ENCODE results near the gene SLAMF9.

Gene SLAMF9

GRCh38 chr1:159913451-159914192, 40.4 kb downstream of the SLAMF9 start:
- Histone ChIP-seq H3K9me2 (replicated peaks; ENCODE audit: low read depth, low read length) (no peaks in the 10 kb centered on the region), H3K79me2 (ENCODE audit: insufficient read depth, low read length) (peaks cover 29% of the 10 kb centered on the region), H3K9me3 (ENCODE audit: insufficient read depth, low read depth, low read length) (no peaks in the 10 kb centered on the region), H3K4me2 (ENCODE audit: low read depth, low read length, poor library complexity, severe bottlenecking) (no peak overlapping the region), H3K4me3 (ENCODE audit: low read length, poor library complexity, severe bottlenecking) (no peak overlapping the region), H4K20me1 (ENCODE audit: insufficient read depth, low read length, poor library complexity, severe bottlenecking) (peaks cover 4% of the 10 kb centered on the region), H3F3A (ENCODE audit: low read depth) (peaks cover 9% of the 10 kb centered on the region; the same call in 1 of the 2 replicates), H3K27me3 (ENCODE audit: insufficient read depth, low read length, poor library complexity, severe bottlenecking) (no peaks in the 10 kb centered on the region), H3K36me3 (ENCODE audit: insufficient read depth, low read length) (peaks cover 35% of the 10 kb centered on the region), H3K4me1 (ENCODE audit: insufficient read depth, low read length, poor library complexity, severe bottlenecking) (peaks cover 76% of the 10 kb centered on the region), H3K9ac (ENCODE audit: low read depth, low read length, poor library complexity, severe bottlenecking) (peak overlapping the region; percentile 86), H2AFZ (ENCODE audit: low read length) (no peak overlapping the region)
- TF ChIP-seq EZH2phosphoT487 (IDR thresholded peaks at IDR 0.05; ENCODE audit: borderline replicate concordance) (no peak), CTCF (conservative IDR thresholded peaks at IDR 0.05; ENCODE audit: low read length) (no peak)

- Histone ChIP-seq H3K9me3 (ENCODE audit: insufficient read depth, low read depth, low read length) (no peaks in the 10 kb centered on the region), H2AFZ (ENCODE audit: low read length) (no peak overlapping the region), H4K20me1 (ENCODE audit: insufficient read depth, low read length, poor library complexity, severe bottlenecking) (no peaks in the 10 kb centered on the region), H3K4me2 (ENCODE audit: low read depth, low read length, poor library complexity, severe bottlenecking) (peak overlapping the region; percentile 88), H3K9ac (ENCODE audit: low read depth, low read length, poor library complexity, severe bottlenecking) (peak overlapping the region; percentile 86), H3K9me2 (replicated peaks; ENCODE audit: low read depth, low read length) (no peaks in the 10 kb centered on the region), H3K4me3 (ENCODE audit: low read length, poor library complexity, severe bottlenecking) (peak overlapping the region; percentile 62), H3K79me2 (ENCODE audit: insufficient read depth, low read length) (peaks cover 17% of the 10 kb centered on the region), H3F3A (ENCODE audit: low read depth) (peaks cover 9% of the 10 kb centered on the region; the same call in 1 of the 2 replicates), H3K36me3 (ENCODE audit: insufficient read depth, low read length) (peaks cover 17% of the 10 kb centered on the region; the same call in 1 of the 2 replicates), H3K27me3 (ENCODE audit: insufficient read depth, low read length, poor library complexity, severe bottlenecking) (no peaks in the 10 kb centered on the region), H3K4me1 (ENCODE audit: insufficient read depth, low read length, poor library complexity, severe bottlenecking) (peaks cover 82% of the 10 kb centered on the region)
- no peak for TF ChIP-seq EZH2phosphoT487 (IDR thresholded peaks at IDR 0.05; ENCODE audit: borderline replicate concordance)
Measured at GRCh38 chr1:159911326-159912070, 42.5 kb downstream of the SLAMF9 start.

GRCh38 chr1:159908031-159908940, 45.8 kb downstream of the SLAMF9 start:
- H3K4me2 ChIP-seq (ENCODE audit: low read depth, low read length, poor library complexity, severe bottlenecking) = no peak overlapping the region

More at GRCh38 chr1:159908031-159908940, 45.8 kb downstream of the SLAMF9 start:
- peaks cover 9% of the 10 kb centered on the region for H3K79me2 ChIP-seq (ENCODE audit: insufficient read depth, low read length)
- peaks cover 62% of the 10 kb centered on the region for H3K4me1 ChIP-seq (ENCODE audit: insufficient read depth, low read length, poor library complexity, severe bottlenecking)
- H2AFZ ChIP-seq (ENCODE audit: low read length) = no peak overlapping the region
- no peak overlapping the region for H3K4me3 ChIP-seq (ENCODE audit: low read length, poor library complexity, severe bottlenecking)
- H3K9ac ChIP-seq (ENCODE audit: low read depth, low read length, poor library complexity, severe bottlenecking) = no peak overlapping the region
- no peaks in the 10 kb centered on the region for H3K36me3 ChIP-seq (ENCODE audit: insufficient read depth, low read length)
- H3K27me3 ChIP-seq (ENCODE audit: insufficient read depth, low read length, poor library complexity, severe bottlenecking) = no peaks in the 10 kb centered on the region
- peaks cover 5% of the 10 kb centered on the region; the same call in 1 of the 2 replicates for H3K9me3 ChIP-seq (ENCODE audit: insufficient read depth, low read depth, low read length)
- no peaks in the 10 kb centered on the region for H3K9me2 ChIP-seq (replicated peaks; ENCODE audit: low read depth, low read length)
- no peak for TF ChIP-seq CTCF (conservative IDR thresholded peaks at IDR 0.05; ENCODE audit: low read length)
- no peak for TF ChIP-seq EZH2phosphoT487 (IDR thresholded peaks at IDR 0.05; ENCODE audit: borderline replicate concordance)
- peaks cover 9% of the 10 kb centered on the region; the same call in 1 of the 2 replicates for H3F3A ChIP-seq (ENCODE audit: low read depth)
- no peaks in the 10 kb centered on the region for H4K20me1 ChIP-seq (ENCODE audit: insufficient read depth, low read length, poor library complexity, severe bottlenecking)
